Measurements from ENCODE around the gene KLHDC8A. TPM values are rescaled to one million over a fixed set of nuclear protein-coding genes. Genes with fewer than 3 reads are reported as not detected.
A peak's percentile ranks its signal among the peaks of the same experiment; 100 is the strongest.

Gene KLHDC8A
- total RNA-seq, 1 experiment from 2014 or later: not detected

DNA sequence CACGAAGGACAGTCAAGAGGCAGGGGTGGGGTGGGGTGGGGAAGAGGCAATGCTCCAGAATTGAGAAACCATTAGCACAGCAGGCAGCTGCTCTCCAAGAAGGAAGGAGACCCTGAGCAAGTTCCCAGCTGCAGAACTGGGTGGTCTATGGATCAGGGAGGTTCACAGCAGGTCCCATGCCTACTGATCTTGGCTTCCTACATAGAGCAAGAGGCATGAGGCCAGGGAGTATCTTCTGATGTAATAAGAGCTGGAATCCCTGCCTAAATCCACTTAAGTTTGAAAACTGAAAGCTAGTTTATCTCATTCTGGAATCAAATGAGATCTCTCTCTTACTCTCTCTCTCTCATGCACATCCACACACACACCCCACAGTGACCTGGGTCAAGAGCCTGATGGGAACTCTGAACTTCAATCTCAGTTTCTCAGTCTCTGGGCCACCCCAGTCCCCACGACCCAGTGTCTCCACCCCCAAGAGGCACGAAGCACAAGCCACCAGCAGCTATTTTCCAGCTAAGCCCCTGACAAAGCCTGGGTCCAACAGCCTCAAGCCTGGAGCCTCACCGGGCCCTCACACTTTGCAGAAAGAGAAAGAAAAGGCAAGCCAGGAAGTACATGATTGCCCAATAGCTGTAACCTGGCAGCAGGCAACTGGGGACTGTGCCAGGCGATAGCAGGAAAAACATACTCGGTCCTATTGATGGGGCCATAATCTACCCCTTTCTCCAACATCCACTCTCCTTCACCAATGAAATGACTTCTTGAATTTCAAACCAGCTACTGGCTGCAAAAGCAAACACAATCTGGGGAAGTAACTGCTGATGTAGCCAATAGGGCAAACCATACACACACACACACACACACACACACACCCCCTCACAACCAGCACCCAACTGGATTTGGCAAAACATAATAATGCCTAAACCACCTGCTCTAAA is 37.4 kb downstream of the KLHDC8A start:
- DNase-seq (ENCODE audit: unreplicated experiment): peak; percentile 99
- no TSS peak for BruUV-seq (replicated peaks)
- H3K9me3 Mint-ChIP-seq (ENCODE audit: unreplicated experiment): no peaks in the 10 kb centered on the region
- peak overlapping the region; percentile 58 for H3K27ac Mint-ChIP-seq (ENCODE audit: low read depth, unreplicated experiment)
- intact Hi-C loops (cut with micrococcal nuclease): loop anchor here (2.0 to 5.0 kb wide), 2 partner anchors 21 to 197 kb away; partner anchors contain the start of gene RBBP5
- TF ChIP-seq, protein P1, sequence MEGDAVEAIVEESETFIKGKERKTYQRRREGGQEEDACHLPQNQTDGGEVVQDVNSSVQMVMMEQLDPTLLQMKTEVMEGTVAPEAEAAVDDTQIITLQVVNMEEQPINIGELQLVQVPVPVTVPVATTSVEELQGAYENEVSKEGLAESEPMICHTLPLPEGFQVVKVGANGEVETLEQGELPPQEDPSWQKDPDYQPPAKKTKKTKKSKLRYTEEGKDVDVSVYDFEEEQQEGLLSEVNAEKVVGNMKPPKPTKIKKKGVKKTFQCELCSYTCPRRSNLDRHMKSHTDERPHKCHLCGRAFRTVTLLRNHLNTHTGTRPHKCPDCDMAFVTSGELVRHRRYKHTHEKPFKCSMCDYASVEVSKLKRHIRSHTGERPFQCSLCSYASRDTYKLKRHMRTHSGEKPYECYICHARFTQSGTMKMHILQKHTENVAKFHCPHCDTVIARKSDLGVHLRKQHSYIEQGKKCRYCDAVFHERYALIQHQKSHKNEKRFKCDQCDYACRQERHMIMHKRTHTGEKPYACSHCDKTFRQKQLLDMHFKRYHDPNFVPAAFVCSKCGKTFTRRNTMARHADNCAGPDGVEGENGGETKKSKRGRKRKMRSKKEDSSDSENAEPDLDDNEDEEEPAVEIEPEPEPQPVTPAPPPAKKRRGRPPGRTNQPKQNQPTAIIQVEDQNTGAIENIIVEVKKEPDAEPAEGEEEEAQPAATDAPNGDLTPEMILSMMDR (IDR thresholded peaks at IDR 0.05; ENCODE audit: unreplicated experiment): no peak
- no peaks in the 10 kb centered on the region for H3K36me3 Mint-ChIP-seq (ENCODE audit: insufficient read depth, unreplicated experiment)
- POLR2A ChIA-PET: interaction anchor here (0.6 to 9.8 kb wide), 22 partner anchors 13 to 1286 kb away, joined by 3 to 335 read pairs (median 5); partner anchors contain the start of genes ELK4, RBBP5 and TMCC2
- H3K27me3 Mint-ChIP-seq (ENCODE audit: insufficient read depth, unreplicated experiment): no peaks in the 10 kb centered on the region
- peak overlapping the region; percentile 99 for H3K4me3 Mint-ChIP-seq (ENCODE audit: unreplicated experiment)
- CTCF ChIA-PET: interaction anchor here (0.6 to 27.7 kb wide), 18 partner anchors 11 to 1815 kb away, joined by 3 to 1857 read pairs (median 5); no protein-coding TSS in a partner anchor
- peaks cover 53% of the 10 kb centered on the region for H3K4me1 Mint-ChIP-seq (ENCODE audit: insufficient read depth, unreplicated experiment)

DNA sequence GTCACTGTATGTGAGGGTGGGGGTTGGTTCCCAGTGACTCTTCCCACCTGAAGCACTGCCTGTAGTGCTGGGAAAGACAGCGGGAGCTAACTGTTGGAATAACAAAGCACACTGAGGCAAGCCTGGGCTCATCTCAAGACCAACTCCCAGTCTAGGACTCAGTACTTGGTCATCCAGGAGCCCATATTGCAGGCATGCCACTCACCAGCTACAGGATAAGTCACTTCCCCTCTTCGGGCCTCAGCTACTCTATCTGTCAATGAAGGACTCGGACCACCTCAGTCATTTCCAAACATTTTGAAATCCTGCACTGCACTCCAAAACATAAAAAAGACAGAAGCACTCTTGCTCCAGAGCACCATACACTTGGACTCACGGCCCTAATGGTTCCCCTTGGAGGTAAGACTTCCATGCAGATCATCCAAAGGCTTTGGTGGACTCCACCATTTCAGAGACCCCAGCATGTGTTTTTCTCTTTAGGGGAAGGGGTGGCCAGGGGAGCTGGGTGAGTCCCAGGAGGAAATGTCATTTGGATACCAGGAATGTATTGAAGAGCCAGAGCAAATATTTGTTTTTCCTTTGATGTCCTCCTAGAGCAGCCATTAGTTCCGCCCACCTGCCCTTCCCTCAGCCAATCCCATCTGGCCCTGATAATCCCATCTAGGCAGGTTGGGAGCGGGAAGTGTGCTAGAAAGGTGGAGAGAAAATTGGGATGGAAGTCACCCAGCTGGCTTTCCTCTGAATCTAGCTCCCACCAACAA is 38.3 kb downstream of the KLHDC8A start:
- Mint-ChIP-seq H3K36me3 (ENCODE audit: insufficient read depth, unreplicated experiment) (no peaks in the 10 kb centered on the region), H3K9me3 (ENCODE audit: unreplicated experiment) (no peaks in the 10 kb centered on the region), H3K27me3 (ENCODE audit: insufficient read depth, unreplicated experiment) (no peaks in the 10 kb centered on the region), H3K4me1 (ENCODE audit: insufficient read depth, unreplicated experiment) (peaks cover 53% of the 10 kb centered on the region), H3K27ac (ENCODE audit: low read depth, unreplicated experiment) (peak overlapping the region; percentile 80), H3K4me3 (ENCODE audit: unreplicated experiment) (peak overlapping the region; percentile 99)
- BruUV-seq (replicated peaks): no TSS peak
- peak; percentile 95 for DNase-seq (ENCODE audit: unreplicated experiment)
- TF ChIP-seq, protein P1 (IDR thresholded peaks at IDR 0.05; ENCODE audit: unreplicated experiment): no peak
- POLR2A ChIA-PET: interaction anchor here (0.6 to 9.8 kb wide), 22 partner anchors 13 to 683 kb away, joined by 3 to 335 read pairs (median 5); partner anchors contain the start of genes ELK4, RBBP5 and TMCC2
- intact Hi-C loops (cut with micrococcal nuclease): loop anchor here (2.0 kb wide), 1 partner anchor 20 kb away; no protein-coding TSS in a partner anchor
- CTCF ChIA-PET: interaction anchor here (0.6 to 27.7 kb wide), 19 partner anchors 12 to 873 kb away, joined by 3 to 1857 read pairs (median 4); no protein-coding TSS in a partner anchor

DNA sequence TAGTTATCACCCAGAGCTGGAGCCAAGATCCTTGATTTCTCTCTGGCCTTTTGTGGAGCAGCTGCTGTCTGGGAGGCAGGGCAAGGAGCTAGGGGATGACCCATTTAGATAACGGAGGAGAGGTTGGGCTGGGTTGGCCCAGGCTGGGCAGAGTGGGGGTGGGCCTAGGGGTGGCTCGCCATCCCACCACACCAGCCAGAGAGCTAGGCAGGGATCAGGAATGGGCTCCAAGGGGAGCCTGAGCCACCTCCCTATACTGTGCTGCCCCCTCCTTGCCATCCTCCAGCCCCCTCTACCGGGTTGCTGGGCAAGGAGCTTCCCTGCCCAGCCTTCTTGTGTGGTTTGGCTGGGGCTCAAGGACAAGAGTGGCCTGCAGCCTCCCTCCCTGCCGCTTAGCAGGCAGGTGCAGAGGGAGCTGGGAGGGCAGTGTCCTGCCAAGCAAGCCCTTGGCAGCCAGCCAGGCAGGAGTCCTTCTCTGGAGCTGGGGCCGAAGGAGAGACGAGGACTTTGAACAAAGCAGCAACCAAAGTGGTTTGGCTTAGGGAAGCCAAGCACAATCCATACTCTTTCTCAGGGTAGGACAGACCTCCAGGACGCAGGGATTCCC is 39.3 kb downstream of the KLHDC8A start:
- no TSS peak for BruUV-seq (replicated peaks)
- peak overlapping the region; percentile 99 for H3K4me3 Mint-ChIP-seq (ENCODE audit: unreplicated experiment)
- peak; percentile 99 for DNase-seq (ENCODE audit: unreplicated experiment)
- TF ChIP-seq, protein P1 (IDR thresholded peaks at IDR 0.05; ENCODE audit: unreplicated experiment): no peak
- peak overlapping the region; percentile 80 for H3K27ac Mint-ChIP-seq (ENCODE audit: low read depth, unreplicated experiment)
- no peaks in the 10 kb centered on the region for H3K27me3 Mint-ChIP-seq (ENCODE audit: insufficient read depth, unreplicated experiment)
- intact Hi-C loops (cut with micrococcal nuclease): no loop called here
- H3K36me3 Mint-ChIP-seq (ENCODE audit: insufficient read depth, unreplicated experiment): no peaks in the 10 kb centered on the region
- H3K9me3 Mint-ChIP-seq (ENCODE audit: unreplicated experiment): no peaks in the 10 kb centered on the region
- ChIA-PET POLR2A (interaction anchor here (0.6 to 9.8 kb wide), 12 partner anchors 14 to 318 kb away, joined by 3 to 335 read pairs (median 6); partner anchors contain the start of gene TMCC2), CTCF (interaction anchor here (0.6 to 27.7 kb wide), 19 partner anchors 8 to 1139 kb away, joined by 3 to 1857 read pairs (median 4); no protein-coding TSS in a partner anchor)
- peaks cover 53% of the 10 kb centered on the region for H3K4me1 Mint-ChIP-seq (ENCODE audit: insufficient read depth, unreplicated experiment)
